GM18858 (cell line): ENCODE measurements around the gene NLGN3.

ENCODE experiments used
- ATAC-seq: cut with Tn5 transposase; IDR thresholded peaks from one replicate; pipeline ENCODE4 v1.9.1; 2021; ENCODE audit not compliant: unreplicated experiment

Gene NLGN3

GRCh38 chrX:71144651-71145050 is at the start of gene NLGN3:
Gene NLGN3, plus strand, starts transcription at chrX:71144841. Its CDS starts 2,909 bp downstream, at chrX:71147750.
- no peak for ATAC-seq

DNA sequence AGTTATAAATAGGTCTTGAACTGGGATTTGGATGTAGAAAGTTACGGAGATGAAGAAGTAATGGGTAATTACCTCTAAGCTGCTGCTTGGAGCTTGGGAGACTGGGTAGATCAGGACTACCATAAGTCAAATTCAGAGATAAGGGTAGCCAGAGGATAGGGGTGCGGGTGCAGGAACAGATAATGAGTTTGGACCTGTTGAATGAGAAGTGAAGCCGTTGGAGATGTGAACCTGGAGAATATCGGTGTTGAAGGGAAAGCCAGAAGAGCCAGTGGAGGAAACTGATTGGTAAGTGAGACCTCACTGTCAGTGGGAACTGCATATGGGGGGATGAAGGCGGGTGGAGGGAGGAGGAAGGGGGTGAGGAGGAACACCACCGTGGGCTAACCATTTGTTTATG is 49.6 kb upstream of the NLGN3 start:
- ATAC-seq: no peak

GRCh38 chrX:71095555-71095980 is 49.1 kb upstream of the NLGN3 start, which contains the start of gene FOXO4:
Gene FOXO4, plus strand, starts transcription at chrX:71095851. Its CDS starts 678 bp downstream, at chrX:71096529.
- ATAC-seq: peak; percentile 84

GRCh38 chrX:71095981-71096759 is 48.5 kb upstream of the NLGN3 start:
- no peak for ATAC-seq

DNA sequence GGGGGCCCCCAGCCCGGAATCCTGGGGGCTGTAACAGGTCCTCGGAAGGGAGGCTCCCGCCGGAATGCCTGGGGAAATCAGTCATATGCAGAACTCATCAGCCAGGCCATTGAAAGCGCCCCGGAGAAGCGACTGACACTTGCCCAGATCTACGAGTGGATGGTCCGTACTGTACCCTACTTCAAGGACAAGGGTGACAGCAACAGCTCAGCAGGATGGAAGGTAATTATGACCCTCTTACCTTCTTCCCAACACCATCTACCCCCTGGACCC is 47.9 kb upstream of the NLGN3 start:
- no peak for ATAC-seq

GRCh38 chrX:71098302-71098701 is 46.3 kb upstream of the NLGN3 start:
- no peak for ATAC-seq

DNA sequence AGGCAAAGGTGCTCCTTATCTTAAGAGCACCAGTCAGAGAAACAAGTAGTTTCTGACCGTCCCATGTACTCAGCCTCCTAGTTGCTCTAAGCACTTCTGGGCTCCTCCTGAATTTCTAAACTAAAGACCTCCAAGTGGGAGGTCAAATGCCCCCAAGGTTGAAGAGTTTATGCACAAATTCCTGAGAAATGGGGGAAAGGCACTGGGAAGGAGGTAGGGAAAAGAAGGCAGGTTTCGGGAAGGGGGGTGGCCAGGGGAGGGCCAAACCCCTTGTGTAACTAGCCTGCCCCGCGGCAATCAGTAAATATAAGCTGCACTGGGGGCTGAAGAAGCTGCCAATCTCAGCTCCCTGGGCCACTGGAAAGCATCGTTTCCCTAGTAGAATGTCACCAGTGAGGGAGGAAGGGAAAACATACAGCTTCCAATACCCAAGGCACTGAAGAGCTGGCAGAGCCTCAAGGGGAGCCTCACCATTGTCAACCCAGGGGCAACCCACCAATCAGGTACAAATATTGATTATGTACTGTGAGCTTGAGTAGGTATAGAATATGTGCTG is 45.6 kb upstream of the NLGN3 start:
- ATAC-seq: no peak

DNA sequence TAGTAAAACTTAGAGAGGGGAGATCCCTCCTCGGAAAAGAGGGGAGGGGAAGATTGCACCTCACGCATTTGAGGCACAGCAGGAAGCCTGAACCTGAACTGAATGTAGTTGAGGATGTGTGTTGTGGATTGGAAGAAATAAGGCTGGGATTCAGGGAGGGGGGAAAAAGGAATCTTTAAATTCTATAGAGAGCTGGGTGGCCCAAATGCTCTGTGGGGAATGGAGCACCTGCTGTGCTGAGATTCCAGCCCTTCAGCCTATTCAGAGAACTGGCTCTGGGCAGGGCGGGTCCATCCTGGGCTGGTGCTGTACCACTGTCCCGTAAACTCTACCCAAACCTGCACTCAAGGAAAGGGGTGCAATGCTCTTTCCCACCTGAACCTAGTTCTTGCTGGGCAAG is 44.9 kb upstream of the NLGN3 start:
- ATAC-seq: no peak

- no peak for ATAC-seq
Observed at GRCh38 chrX:71100581-71101505, 43.8 kb upstream of the NLGN3 start.

DNA sequence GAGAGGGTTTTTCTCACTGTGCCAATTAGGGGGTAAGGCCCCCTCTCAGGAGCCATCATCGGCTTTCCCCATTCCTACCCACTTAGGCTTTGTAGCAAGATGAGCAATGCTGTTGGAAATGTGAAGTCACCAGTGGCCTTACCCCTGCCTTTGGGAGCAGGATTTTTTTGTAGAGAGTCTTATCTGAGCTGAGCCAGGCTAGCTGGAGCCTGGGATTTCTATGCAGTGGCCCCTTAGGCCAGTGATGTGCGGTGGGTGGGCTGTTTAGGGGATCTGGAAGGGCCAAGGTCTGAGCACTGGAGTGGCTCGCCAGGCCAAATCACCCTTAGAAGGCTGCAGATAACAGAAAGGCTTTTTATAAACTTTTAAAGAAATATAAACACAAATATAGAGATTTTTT is 42.3 kb upstream of the NLGN3 start:
- ATAC-seq: no peak

- ATAC-seq: no peak
Observed at GRCh38 chrX:71103110-71103983, 41.3 kb upstream of the NLGN3 start.

DNA sequence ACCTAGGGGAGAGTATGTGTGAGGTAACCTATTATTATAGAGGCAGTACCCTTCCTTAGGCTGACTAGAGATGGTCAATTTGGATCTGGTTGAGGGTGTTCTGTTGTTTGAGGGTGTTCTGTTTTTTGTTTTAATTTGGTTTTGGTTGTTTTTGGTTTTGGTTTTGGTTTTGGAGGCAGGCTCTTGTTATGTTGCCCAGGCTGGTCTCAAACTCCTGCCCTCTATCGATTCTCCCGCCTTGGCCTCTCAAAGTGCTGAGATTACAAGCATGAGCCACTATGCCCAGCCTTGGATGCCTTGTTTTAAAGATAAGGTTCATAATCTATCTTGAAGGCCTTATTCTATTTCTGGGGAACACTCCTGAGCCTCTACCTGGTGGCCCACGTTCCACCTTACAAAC is 39.0 kb upstream of the NLGN3 start:
- no peak for ATAC-seq

GRCh38 chrX:71106427-71106826 is 38.2 kb upstream of the NLGN3 start, which contains the start of gene CXorf65:
Gene CXorf65, minus strand, starts transcription at chrX:71106740. Its CDS starts 184 bp downstream, at chrX:71106556.
- no peak for ATAC-seq

DNA sequence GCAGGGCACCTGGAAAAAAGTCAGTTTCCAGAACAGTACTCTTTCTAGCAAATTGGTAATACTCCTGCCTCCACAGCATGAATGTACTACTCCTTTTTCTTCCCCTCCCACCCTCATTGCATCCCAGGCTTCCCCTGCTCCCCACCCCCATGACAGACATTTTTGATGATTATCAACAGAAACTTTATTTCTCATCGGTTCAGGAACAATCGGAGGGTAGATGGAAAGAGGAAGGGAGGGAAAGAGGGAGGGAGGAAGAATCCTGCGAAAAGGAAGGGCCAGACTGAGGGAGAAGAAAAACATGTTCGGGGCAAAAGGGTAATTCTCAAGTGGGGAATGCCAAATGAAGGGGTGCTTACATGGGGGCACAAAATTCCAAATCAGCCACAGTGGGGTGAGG is 37.4 kb upstream of the NLGN3 start:
- no peak for ATAC-seq

GRCh38 chrX:71107762-71108360 is 36.8 kb upstream of the NLGN3 start:
- ATAC-seq: no peak

DNA sequence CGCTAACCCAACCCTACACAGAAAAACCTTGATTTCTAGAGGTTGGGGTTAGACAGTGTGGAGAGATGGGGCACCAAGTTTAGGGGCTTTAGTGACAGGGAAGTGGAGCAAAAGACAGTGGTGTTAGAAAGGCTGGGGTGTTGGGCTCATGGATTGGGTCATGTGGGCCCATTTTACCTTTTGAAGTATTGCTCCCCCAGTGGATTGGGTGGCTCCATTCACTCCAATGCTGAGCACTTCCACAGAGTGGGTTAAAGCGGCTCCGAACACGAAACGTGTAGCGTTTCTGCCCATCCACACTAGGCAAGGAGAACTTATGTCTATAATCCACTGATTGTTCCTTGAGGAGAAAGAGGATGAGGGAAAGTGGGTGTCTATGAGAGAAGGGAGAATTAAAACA is 35.6 kb upstream of the NLGN3 start:
- ATAC-seq: no peak

DNA sequence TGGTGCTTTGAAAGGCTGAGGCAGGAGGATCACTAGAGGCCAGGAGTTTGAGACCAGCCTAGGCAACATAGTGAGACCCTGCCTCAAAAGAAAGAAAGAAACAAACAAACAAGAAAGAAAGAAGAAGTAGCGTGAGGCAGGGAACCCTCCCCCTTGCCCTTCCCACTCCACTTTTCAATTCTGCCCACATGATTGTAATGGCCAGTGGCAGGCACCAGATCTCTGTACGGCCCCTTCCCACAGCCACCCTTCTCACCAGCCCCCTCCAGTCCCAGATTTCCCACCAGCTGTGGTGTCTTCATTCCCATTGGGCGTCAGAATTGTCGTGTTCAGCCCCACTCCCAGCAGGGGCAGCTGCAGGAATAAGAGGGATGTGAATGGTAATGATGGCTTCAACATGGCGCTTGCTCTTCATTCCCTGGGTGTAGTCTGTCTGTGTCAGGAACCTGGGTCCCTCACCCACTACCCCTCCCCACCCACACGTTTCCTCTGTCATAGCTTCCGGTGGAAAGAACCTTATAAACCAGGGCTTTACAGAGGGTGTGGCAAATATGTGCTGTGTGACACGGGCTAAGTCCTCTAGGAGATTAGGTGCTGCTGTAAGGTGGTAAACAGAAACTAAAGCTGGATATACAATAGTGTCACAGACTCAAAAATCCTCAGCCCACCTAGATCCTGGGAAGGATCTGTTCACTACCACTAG is 33.3 kb upstream of the NLGN3 start, which contains the start of gene IL2RG:
TSS of gene IL2RG (minus strand) at position 437 of the 703 bp plus-strand sequence. CDS start at position 399, 38 bp downstream.
- peak; percentile 83 for ATAC-seq

DNA sequence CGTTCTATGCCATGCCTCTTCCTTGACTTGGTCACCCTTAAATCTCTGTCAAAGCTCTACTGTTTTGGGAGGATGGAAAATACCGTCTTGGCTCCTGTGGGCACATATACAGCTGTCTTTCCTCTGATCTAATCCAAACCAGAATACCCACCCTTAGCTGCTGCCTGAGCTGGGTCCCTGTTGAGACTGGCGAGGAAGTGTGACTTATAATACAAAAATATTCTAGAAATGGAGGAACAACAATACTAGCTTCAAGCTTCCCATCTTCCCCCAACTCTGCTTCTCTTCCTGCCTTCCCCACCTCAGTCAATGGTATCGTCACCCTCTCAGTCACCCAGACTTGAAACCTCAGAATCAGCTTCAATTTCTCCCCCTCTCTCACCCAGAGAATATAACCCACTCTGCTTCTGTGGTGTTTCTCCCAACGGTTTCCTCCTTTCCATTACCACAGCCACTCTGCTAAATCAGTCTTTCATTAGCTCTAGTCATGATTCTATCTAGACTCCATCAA is 32.7 kb upstream of the NLGN3 start:
- peak; percentile 8 for ATAC-seq

- ATAC-seq: no peak
Observed at GRCh38 chrX:71117358-71117757, 27.3 kb upstream of the NLGN3 start.
